ENCODE results near the gene BCLAF1. TPM values are rescaled to one million over a fixed set of nuclear protein-coding genes. Genes with fewer than 3 reads are reported as not detected.
"Not testable (repeated sequence)": the region's sequence is repeated elsewhere in the genome, so short reads cannot be mapped to it uniquely, and the experiment has no call there.

The BCLAF1 gene
- total RNA-seq, 4 donors from 2014 or later: 131 to 355 (median 162) TPM

GRCh38 chr6:136309729-136310311 is 20.2 kb upstream of the BCLAF1 start:
- TF ChIP-seq EP300 (IDR thresholded peaks at IDR 0.05) (no peak), POLR2A (IDR thresholded peaks at IDR 0.05) (no peak), POLR2AphosphoS5 (IDR thresholded peaks at IDR 0.05) (no peak)
- TF ChIP-seq, protein P1, sequence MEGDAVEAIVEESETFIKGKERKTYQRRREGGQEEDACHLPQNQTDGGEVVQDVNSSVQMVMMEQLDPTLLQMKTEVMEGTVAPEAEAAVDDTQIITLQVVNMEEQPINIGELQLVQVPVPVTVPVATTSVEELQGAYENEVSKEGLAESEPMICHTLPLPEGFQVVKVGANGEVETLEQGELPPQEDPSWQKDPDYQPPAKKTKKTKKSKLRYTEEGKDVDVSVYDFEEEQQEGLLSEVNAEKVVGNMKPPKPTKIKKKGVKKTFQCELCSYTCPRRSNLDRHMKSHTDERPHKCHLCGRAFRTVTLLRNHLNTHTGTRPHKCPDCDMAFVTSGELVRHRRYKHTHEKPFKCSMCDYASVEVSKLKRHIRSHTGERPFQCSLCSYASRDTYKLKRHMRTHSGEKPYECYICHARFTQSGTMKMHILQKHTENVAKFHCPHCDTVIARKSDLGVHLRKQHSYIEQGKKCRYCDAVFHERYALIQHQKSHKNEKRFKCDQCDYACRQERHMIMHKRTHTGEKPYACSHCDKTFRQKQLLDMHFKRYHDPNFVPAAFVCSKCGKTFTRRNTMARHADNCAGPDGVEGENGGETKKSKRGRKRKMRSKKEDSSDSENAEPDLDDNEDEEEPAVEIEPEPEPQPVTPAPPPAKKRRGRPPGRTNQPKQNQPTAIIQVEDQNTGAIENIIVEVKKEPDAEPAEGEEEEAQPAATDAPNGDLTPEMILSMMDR (IDR thresholded peaks at IDR 0.05): no peak
- WGBS: 84% methylated on average over 1 of the region's 1 CpG

GRCh38 chr6:136309171-136309570 is 19.5 kb upstream of the BCLAF1 start:
- Histone ChIP-seq H3K27ac (no peak overlapping the region), H3K27me3 (no peaks in the 10 kb centered on the region), H3K9me3 (no peaks in the 10 kb centered on the region), H3K36me3 (no peaks in the 10 kb centered on the region), H3K4me1 (peaks cover under 1% of the 10 kb centered on the region), H3K4me3 (no peak overlapping the region)
- 84% methylated on average over 3 of the region's 3 CpGs for WGBS
- TF ChIP-seq, protein P1 (IDR thresholded peaks at IDR 0.05): no peak
- TF ChIP-seq POLR2A (IDR thresholded peaks at IDR 0.05): no peak
- TF ChIP-seq EP300 (IDR thresholded peaks at IDR 0.05): no peak
- no peak for TF ChIP-seq POLR2AphosphoS5 (IDR thresholded peaks at IDR 0.05)
- DNase-seq (ENCODE audit: low spot score in 2 of 2): no peak

More at GRCh38 chr6:136309729-136310311, 20.2 kb upstream of the BCLAF1 start:
- no peak overlapping the region for H3K27ac ChIP-seq
- no peak overlapping the region for H3K4me3 ChIP-seq
- H3K9me3 ChIP-seq: no peaks in the 10 kb centered on the region
- no peaks in the 10 kb centered on the region for H3K4me1 ChIP-seq
- no peaks in the 10 kb centered on the region for H3K36me3 ChIP-seq
- no peak for DNase-seq (ENCODE audit: low spot score in 2 of 2)
- no peaks in the 10 kb centered on the region for H3K27me3 ChIP-seq

DNA sequence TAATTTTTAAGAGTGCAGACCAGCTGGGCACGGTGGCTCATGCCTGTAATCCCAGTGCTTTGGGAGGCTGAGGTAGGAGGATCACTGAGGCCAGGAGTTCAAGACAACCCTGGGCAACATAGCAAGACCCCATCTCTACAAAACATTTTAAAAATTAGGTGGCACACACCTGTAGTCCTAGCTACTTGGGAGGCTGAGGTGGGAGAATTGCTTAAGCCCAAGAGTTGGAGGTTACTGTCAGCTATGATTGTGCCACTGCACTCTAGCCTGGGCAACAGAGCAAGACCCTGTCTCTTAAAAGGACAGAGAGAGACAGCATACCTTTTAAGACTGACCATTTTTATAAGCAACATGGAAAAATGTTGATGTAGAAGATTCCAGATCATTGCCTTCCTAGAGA is 18.8 kb upstream of the BCLAF1 start:
- not testable (repeated sequence) for H3K36me3 ChIP-seq; H3K9me3 ChIP-seq; H3K4me1 ChIP-seq; H3K27ac ChIP-seq; H3K27me3 ChIP-seq; DNase-seq (ENCODE audit: low spot score in 2 of 2); H3K4me3 ChIP-seq
- 95% methylated on average over 1 of the region's 1 CpG for WGBS

DNA sequence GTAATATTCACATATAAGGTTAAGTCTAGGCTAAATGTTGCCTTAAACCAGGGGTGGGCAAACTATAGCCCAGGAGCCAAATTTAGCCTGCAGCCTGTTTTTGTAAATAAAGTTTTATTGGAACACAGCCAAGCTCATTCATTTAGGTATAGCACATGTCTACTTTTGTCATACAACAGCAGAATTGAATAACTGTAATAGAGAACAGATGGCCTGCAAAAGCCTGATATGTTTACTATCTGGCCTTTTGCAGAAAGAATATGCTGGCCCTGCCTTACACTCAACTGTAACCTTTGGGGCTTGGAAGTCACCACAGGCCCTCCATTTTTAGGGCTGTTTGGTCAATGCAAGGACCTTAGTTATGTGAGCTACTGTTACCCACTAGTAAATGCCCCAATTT is 17.7 kb upstream of the BCLAF1 start:
- no peak overlapping the region for H3K4me3 ChIP-seq
- no peaks in the 10 kb centered on the region for H3K27me3 ChIP-seq
- H3K36me3 ChIP-seq: no peaks in the 10 kb centered on the region
- DNase-seq (ENCODE audit: low spot score in 2 of 2): no peak
- no peaks in the 10 kb centered on the region for H3K9me3 ChIP-seq
- TF ChIP-seq EP300 (IDR thresholded peaks at IDR 0.05) (no peak), POLR2A (IDR thresholded peaks at IDR 0.05) (no peak), POLR2AphosphoS5 (IDR thresholded peaks at IDR 0.05) (no peak)
- TF ChIP-seq, protein P1 (IDR thresholded peaks at IDR 0.05): no peak
- no peak overlapping the region for H3K27ac ChIP-seq
- peaks cover 5% of the 10 kb centered on the region for H3K4me1 ChIP-seq

GRCh38 chr6:136306466-136306865 is 16.8 kb upstream of the BCLAF1 start:
- 94% methylated on average over 1 of the region's 1 CpG for WGBS
- no peak overlapping the region for H3K27ac ChIP-seq
- no peaks in the 10 kb centered on the region for H3K36me3 ChIP-seq
- H3K27me3 ChIP-seq: no peaks in the 10 kb centered on the region
- no peak overlapping the region for H3K4me3 ChIP-seq
- TF ChIP-seq, protein P1 (IDR thresholded peaks at IDR 0.05): no peak
- TF ChIP-seq POLR2A (IDR thresholded peaks at IDR 0.05): no peak
- TF ChIP-seq EP300 (IDR thresholded peaks at IDR 0.05): no peak
- no peak for TF ChIP-seq POLR2AphosphoS5 (IDR thresholded peaks at IDR 0.05)
- no peaks in the 10 kb centered on the region for H3K9me3 ChIP-seq
- DNase-seq (ENCODE audit: low spot score in 2 of 2): no peak
- H3K4me1 ChIP-seq: peaks cover 5% of the 10 kb centered on the region

DNA sequence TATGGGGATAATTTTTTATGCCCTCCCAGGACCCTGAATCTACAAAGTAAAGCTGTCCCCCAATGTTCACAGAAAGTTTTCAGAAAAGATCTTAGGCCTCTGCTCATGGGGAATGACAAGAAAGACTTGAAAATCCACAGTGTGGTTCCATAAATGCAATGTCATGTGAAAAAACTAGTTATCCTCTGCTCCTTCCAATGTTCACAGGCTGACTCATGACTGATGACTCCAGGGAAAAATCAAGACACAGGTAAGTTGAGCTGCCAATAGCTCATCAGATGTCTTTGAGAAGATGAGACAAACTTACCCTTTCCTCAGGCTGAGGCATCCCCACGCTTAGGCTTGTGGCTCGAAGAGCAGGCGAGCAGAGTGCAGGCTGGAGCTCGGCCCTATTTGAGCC is 14.8 kb upstream of the BCLAF1 start:
- no peak for DNase-seq (ENCODE audit: low spot score in 2 of 2)
- no peaks in the 10 kb centered on the region for H3K36me3 ChIP-seq

More for the DNA sequence above, 14.8 kb upstream of the BCLAF1 start:
- Histone ChIP-seq H3K4me1 (peaks cover 5% of the 10 kb centered on the region), H3K4me3 (no peak overlapping the region), H3K9me3 (no peaks in the 10 kb centered on the region), H3K27me3 (no peaks in the 10 kb centered on the region), H3K27ac (no peak overlapping the region)
- TF ChIP-seq POLR2A (IDR thresholded peaks at IDR 0.05) (no peak), POLR2AphosphoS5 (IDR thresholded peaks at IDR 0.05) (no peak), EP300 (IDR thresholded peaks at IDR 0.05) (no peak)
- TF ChIP-seq, protein P1 (IDR thresholded peaks at IDR 0.05): no peak
- 79% methylated on average over 4 of the region's 4 CpGs for whole genome bisulfite sequencing
